ENCODE results near the gene ELOVL6.

GRCh38 chr4:110087070-110087708, 111.2 kb downstream of the ELOVL6 start:
- TF ChIP-seq CTCF (IDR thresholded peaks at IDR 0.05) (no peak), POLR2A (IDR thresholded peaks at IDR 0.05) (no peak)

All from testis (tissue), 2 donors.